G401.6 (cell line): ENCODE results near the gene NR2C2.

Experiments used
- FAIRE-seq: peaks from 2 replicates; lab custom pipeline; 2012; peaks lifted over from hg19 to GRCh38; lab: Jason Lieb, UNC

The NR2C2 gene

GRCh38 chr3:14921811-14922705 lies 25.3 kb upstream of the NR2C2 start:
- no peak for FAIRE-seq

GRCh38 chr3:14922863-14923262 lies 24.5 kb upstream of the NR2C2 start:
- no peak for FAIRE-seq

- FAIRE-seq = no peak
Observed at GRCh38 chr3:14923476-14923875, 23.9 kb upstream of the NR2C2 start.

- peak; percentile 95 for FAIRE-seq
Observed at GRCh38 chr3:14925729-14926591, 21.4 kb upstream of the NR2C2 start.

GRCh38 chr3:14926592-14926991 lies 20.8 kb upstream of the NR2C2 start:
- no peak for FAIRE-seq

GRCh38 chr3:14927308-14927707 lies 20.1 kb upstream of the NR2C2 start:
- FAIRE-seq = no peak

GRCh38 chr3:14929310-14930074 lies 17.9 kb upstream of the NR2C2 start:
- FAIRE-seq = no peak

GRCh38 chr3:14933820-14934425 lies 13.5 kb upstream of the NR2C2 start:
- no peak for FAIRE-seq

GRCh38 chr3:14935592-14936345 lies 11.6 kb upstream of the NR2C2 start:
- no peak for FAIRE-seq

- no peak for FAIRE-seq
Observed at GRCh38 chr3:14938954-14939353, 8.4 kb upstream of the NR2C2 start.

GRCh38 chr3:14941871-14942270 lies 5.5 kb upstream of the NR2C2 start:
- FAIRE-seq = no peak

- no peak for FAIRE-seq
Observed at GRCh38 chr3:14943042-14943441, 4.3 kb upstream of the NR2C2 start.

GRCh38 chr3:14946236-14946635 lies 1.1 kb upstream of the NR2C2 start:
- FAIRE-seq = no peak

- FAIRE-seq = no peak
Observed at GRCh38 chr3:14946739-14947099, 664 bp upstream of the NR2C2 start.

GRCh38 chr3:14947886-14948608 lies 664 bp downstream of the NR2C2 start:
- peak; percentile 85 for FAIRE-seq

GRCh38 chr3:14948609-14949038 lies 1.2 kb downstream of the NR2C2 start:
- no peak for FAIRE-seq

GRCh38 chr3:14949126-14949525 lies 1.7 kb downstream of the NR2C2 start:
- FAIRE-seq = no peak

GRCh38 chr3:14950274-14950673 lies 2.9 kb downstream of the NR2C2 start:
- FAIRE-seq = no peak

GRCh38 chr3:14957153-14957552 lies 9.8 kb downstream of the NR2C2 start:
- no peak for FAIRE-seq

GRCh38 chr3:14957925-14958324 lies 10.5 kb downstream of the NR2C2 start:
- FAIRE-seq = no peak
